ENCODE results near the gene CCRL2. TPM values are rescaled to one million over a fixed set of nuclear protein-coding genes. Genes with fewer than 3 reads are reported as not detected.
"Not testable (repeated sequence)": the region's sequence is repeated elsewhere in the genome, so short reads cannot be mapped to it uniquely, and the experiment has no call there.

Gene CCRL2
- total and polyA plus RNA-seq, 9 of the 15 experiments (the other 6 are each of a cell fraction or from before 2014, with no cell fraction given) = 3.4 to 5.7 (median 4.0) TPM

GRCh38 chr3:46423588-46423987 lies 16.5 kb downstream of the CCRL2 start (continued):
- peak; percentile 79 for TF ChIP-seq BHLHE40 (IDR thresholded peaks at IDR 0.05; ENCODE audit: low read length)
- TF ChIP-seq MAX (CRISPR knock-in tag; IDR thresholded peaks at IDR 0.05) = peak; percentile 31; the same call in 1 of the 2 replicates

GRCh38 chr3:46426476-46426875 lies 19.4 kb downstream of the CCRL2 start:
- H3K79me2 ChIP-seq (ENCODE audit: control insufficient read depth, insufficient read depth, low read length); H2AFZ ChIP-seq (ENCODE audit: low read depth, low read length); H3K27me3 ChIP-seq (ENCODE audit: control insufficient read depth in 2 of 2, insufficient read depth in 2 of 2, low read length in 2 of 2); H3K27ac ChIP-seq (ENCODE audit: extremely low read depth, low read depth, low read length); H3K9me1 ChIP-seq (ENCODE audit: control insufficient read depth, insufficient read depth, low read length); ATAC-seq; in situ Hi-C loops (cut with MboI); BruUV-seq (replicated peaks); H3K4me3 ChIP-seq; H3K9me3 ChIP-seq (replicated peaks; ENCODE audit: control insufficient read depth, insufficient read depth, low read depth, low read length); H3K9ac ChIP-seq (ENCODE audit: insufficient read depth in 1 of 2, low read depth in 2 of 2, low read length in 2 of 2); H3K4me2 ChIP-seq (ENCODE audit: insufficient read depth, low read length); FAIRE-seq; H4K20me1 ChIP-seq (replicated peaks; ENCODE audit: control insufficient read depth, insufficient read depth, low read length); DNase-seq (ENCODE audit: extremely low read depth in 1 of 4, low spot score in 3 of 4); H3K36me3 ChIP-seq (ENCODE audit: control insufficient read depth, insufficient read depth, low read length): not testable (repeated sequence)
- TF ChIP-seq CBFA2T3 (IDR thresholded peaks at IDR 0.05) (peak; percentile 44), CBFA2T2 (conservative IDR thresholded peaks at IDR 0.05) (peak; percentile 24; the same call in 1 of the 2 replicates), ZNF165 (CRISPR knock-in tag; IDR thresholded peaks at IDR 0.05; ENCODE audit: borderline replicate concordance) (peak; percentile 70; the same call in 1 of the 2 replicates), ZBTB9 (CRISPR knock-in tag; IDR thresholded peaks at IDR 0.05) (0 out of 2 replicates have a peak, but pooled peaks have one; percentile 35)
- peaks cover 3 to 18% of the 10 kb centered on the region in 2 experiments; a peak in 4 of 5 replicates for H3K4me1 ChIP-seq (replicated peaks in 1 of 2; ENCODE audit: control insufficient read depth in 2 of 2, insufficient read depth in 2 of 2, low read length in 2 of 2)
- POLR2A ChIA-PET = interaction anchor here (0.7 to 1.0 kb wide), 3 partner anchors 39 to 209 kb away, joined by 3 to 6 read pairs (median 4); no protein-coding TSS in a partner anchor
- WGBS (ENCODE audit: insufficient coverage, low coverage, missing lambda C conversion rate) = 9% methylated on average over 4 of the region's 4 CpGs
- CTCF ChIA-PET (ENCODE audit: low intra/inter-chr PET ratio) = interaction anchor here (1.9 kb wide), 1 partner anchor 338 kb away, joined by 9 read pairs; no protein-coding TSS in a partner anchor
- intact Hi-C loops (cut with micrococcal nuclease) = loop anchor here (2.0 to 5.0 kb wide), 4 partner anchors 54 to 349 kb away; partner anchors contain the start of gene CCR5
